MM.1S (cell line): ENCODE measurements around the gene EIF3I.
A peak's percentile ranks its signal among the peaks of the same experiment; 100 is the strongest.

Source experiments
- DNase-seq: peaks from one replicate; pipeline ENCODE4 v3.0.0-alpha.2; 2015
- H2AFZ ChIP-seq: fragments of 300-600 bp; sonication (generic); 2 replicates; pipeline ENCODE4 v1.6.0; 2016; ENCODE audit warnings: antibody characterized with exemption, low read length
- H3F3A ChIP-seq: fragments of 300-600 bp; sonication (generic); 2 replicates; pipeline ENCODE4 v1.6.1; 2016; ENCODE audit warnings: mild to moderate bottlenecking, antibody characterized with exemption, low read length, moderate library complexity, mixed read lengths; ENCODE audit not compliant: insufficient read depth
- H3K27ac ChIP-seq: fragments of 300-600 bp; sonication (generic); 2 replicates; pipeline ENCODE4 v1.5.1; 2016; ENCODE audit warnings: mild to moderate bottlenecking, low read length
- H3K27me3 ChIP-seq: fragments of 300-600 bp; sonication (generic); replicated peaks from 2 replicates; pipeline ENCODE4 v1.6.0; 2016; ENCODE audit warnings: low read length; ENCODE audit not compliant: insufficient read depth
- H3K36me3 ChIP-seq: fragments of 300-600 bp; sonication (generic); replicated peaks from 2 replicates; pipeline ENCODE4 v1.6.1; 2016; ENCODE audit warnings: mild to moderate bottlenecking, low read length, mixed read lengths; ENCODE audit not compliant: insufficient read depth
- H3K4me1 ChIP-seq: fragments of 300-600 bp; sonication (generic); 2 replicates; pipeline ENCODE4 v1.6.1; 2016; ENCODE audit warnings: low read length, mixed read lengths
- H3K4me2 ChIP-seq: fragments of 300-600 bp; sonication (generic); 2 replicates; pipeline ENCODE4 v1.6.0; 2016; ENCODE audit warnings: low read depth, low read length
- H3K4me3 ChIP-seq: fragments of 300-600 bp; sonication (generic); 2 replicates; pipeline ENCODE4 v1.5.1; 2016; ENCODE audit warnings: low read length, mixed read lengths
- H3K79me2 ChIP-seq: fragments of 300-600 bp; sonication (generic); 2 replicates; pipeline ENCODE4 v1.6.1; 2016; ENCODE audit warnings: mixed run types, low read length, mixed read lengths
- H3K9ac ChIP-seq: fragments of 300-600 bp; sonication (generic); 2 replicates; pipeline ENCODE4 v1.6.1; 2016; ENCODE audit warnings: low read length, mixed read lengths
- H3K9me2 ChIP-seq: fragments of 300-600 bp; sonication (generic); replicated peaks from 2 replicates; pipeline ENCODE4 v1.6.1; 2016; ENCODE audit warnings: mild to moderate bottlenecking, low read length, mixed read lengths; ENCODE audit not compliant: insufficient read depth
- H3K9me3 ChIP-seq: fragments of 300-600 bp; sonication (generic); replicated peaks from 2 replicates; pipeline ENCODE4 v1.6.1; 2016; ENCODE audit warnings: mild to moderate bottlenecking, low read length, mixed read lengths; ENCODE audit not compliant: insufficient read depth
- H4K20me1 ChIP-seq: fragments of 300-600 bp; sonication (generic); 2 replicates; pipeline ENCODE4 v1.6.1; 2016; ENCODE audit warnings: mild to moderate bottlenecking, low read length, moderate library complexity, mixed read lengths; ENCODE audit not compliant: insufficient read depth
- CTCF ChIP-seq: fragments of 300-600 bp; sonication (generic); IDR thresholded peaks from 2 replicates; pipeline ENCODE4 v1.5.1; 2016; ENCODE audit warnings: antibody characterized with exemption, low read length, mixed read lengths
- EZH2 ChIP-seq: fragments of 300-600 bp; sonication (generic); optimal IDR thresholded peaks from 2 replicates; pipeline ENCODE3; 2017; ENCODE audit warnings: low read depth, mild to moderate bottlenecking, antibody characterized with exemption, low read length, mixed read lengths
- EZH2phosphoT487 ChIP-seq: fragments of 300-600 bp; sonication (generic); IDR thresholded peaks from 2 replicates; pipeline ENCODE4 v1.6.1; 2018; ENCODE audit warnings: antibody characterized with exemption, low read length

EIF3I gene

GRCh38 chr1:32208891-32209328, 13.3 kb upstream of the EIF3I start, which contains the start of gene DCDC2B:
DCDC2B (plus strand) TSS chr1:32209089; CDS start chr1:32209094, 5 bp downstream.
- Histone ChIP-seq H3K4me3 (no peak within 1 kb of the TSS), H4K20me1 (no peaks in the 10 kb centered on the region), H3K27ac (no peak within 1 kb of the TSS), H2AFZ (no peak within 1 kb of the TSS), H3K9me3 (no peaks in the 10 kb centered on the region), H3K79me2 (peaks cover 9% of the 10 kb centered on the region), H3K9ac (no peak within 1 kb of the TSS), H3K9me2 (no peaks in the 10 kb centered on the region), H3F3A (no peaks in the 10 kb centered on the region), H3K4me2 (no peak within 1 kb of the TSS), H3K36me3 (no peaks in the 10 kb centered on the region), H3K4me1 (peaks cover 7% of the 10 kb centered on the region; the same call in 1 of the 2 replicates), H3K27me3 (no peaks in the 10 kb centered on the region)
- no peak for DNase-seq
- TF ChIP-seq EZH2 (no peak), CTCF (no peak), EZH2phosphoT487 (no peak)

GRCh38 chr1:32215629-32216480, 6.4 kb upstream of the EIF3I start:
- H3K9me2 ChIP-seq, result no peaks in the 10 kb centered on the region
- no peaks in the 10 kb centered on the region; the same call in 1 of the 2 replicates for H3K36me3 ChIP-seq
- TF ChIP-seq CTCF (peak; percentile 87), EZH2phosphoT487 (no peak)
- no peaks in the 10 kb centered on the region for H3K9me3 ChIP-seq
- no peak overlapping the region for H3K9ac ChIP-seq
- H3K4me3 ChIP-seq, result no peak overlapping the region
- peak; percentile 59 for DNase-seq
- no peaks in the 10 kb centered on the region for H4K20me1 ChIP-seq
- no peak overlapping the region for H3K27ac ChIP-seq
- H3K4me1 ChIP-seq, result no peaks in the 10 kb centered on the region
- no peak overlapping the region for H2AFZ ChIP-seq
- H3K4me2 ChIP-seq, result no peak overlapping the region
- no peaks in the 10 kb centered on the region for H3F3A ChIP-seq
- no peaks in the 10 kb centered on the region for H3K27me3 ChIP-seq
- H3K79me2 ChIP-seq, result no peaks in the 10 kb centered on the region

GRCh38 chr1:32216566-32216965, 5.6 kb upstream of the EIF3I start:
- Histone ChIP-seq H3K4me1 (no peaks in the 10 kb centered on the region; the same call in 1 of the 2 replicates), H2AFZ (no peak overlapping the region), H3K4me2 (no peak overlapping the region), H3K27ac (no peak overlapping the region), H3K9me2 (no peaks in the 10 kb centered on the region), H3K9ac (no peak overlapping the region), H3K79me2 (0 out of 2 replicates have a peak, but pooled peaks cover 6% of the 10 kb centered on the region), H3K36me3 (no peaks in the 10 kb centered on the region; the same call in 1 of the 2 replicates), H3K9me3 (no peaks in the 10 kb centered on the region), H3F3A (no peaks in the 10 kb centered on the region), H3K27me3 (no peaks in the 10 kb centered on the region), H3K4me3 (no peak overlapping the region), H4K20me1 (no peaks in the 10 kb centered on the region)
- DNase-seq, result no peak
- no peak for TF ChIP-seq CTCF
- TF ChIP-seq EZH2, result no peak
- TF ChIP-seq EZH2phosphoT487, result no peak
